ENCODE results near the gene ADPRS.

Gene ADPRS

GRCh38 chr1:36088577-36089392 is at the start of gene ADPRS:
TSS of gene ADPRS (plus strand) at chr1:36088892. CDS start at chr1:36088905, 13 bp downstream.
- DNase-seq, result peak; percentile 75

- DNase-seq, result no peak
These were observed 48.5 kb upstream of the ADPRS start for GRCh38 chr1:36040238-36040637.

- no peak for DNase-seq
These were observed 36.9 kb upstream of the ADPRS start for GRCh38 chr1:36051821-36052220.

GRCh38 chr1:36053978-36054377 is 34.7 kb upstream of the ADPRS start:
- DNase-seq, result no peak

- no peak for DNase-seq
These were observed 33.0 kb upstream of the ADPRS start for GRCh38 chr1:36055706-36056105.

- DNase-seq, result no peak
These were observed 26.4 kb upstream of the ADPRS start for GRCh38 chr1:36062315-36062714.

- no peak for DNase-seq
These were observed 20.8 kb upstream of the ADPRS start for GRCh38 chr1:36067871-36068270.

GRCh38 chr1:36068866-36069265 is 19.8 kb upstream of the ADPRS start:
- DNase-seq, result no peak

- DNase-seq, result no peak
These were observed 18.3 kb upstream of the ADPRS start for GRCh38 chr1:36070349-36070748.

- DNase-seq, result no peak
These were observed 11.6 kb upstream of the ADPRS start for GRCh38 chr1:36076979-36077573.

- no peak for DNase-seq
These were observed 8.5 kb upstream of the ADPRS start for GRCh38 chr1:36080236-36080635.

GRCh38 chr1:36080801-36081200 is 7.9 kb upstream of the ADPRS start:
- DNase-seq, result no peak

- no peak for DNase-seq
These were observed 6.7 kb upstream of the ADPRS start for GRCh38 chr1:36081926-36082485.

GRCh38 chr1:36083219-36083618 is 5.5 kb upstream of the ADPRS start:
- no peak for DNase-seq

GRCh38 chr1:36083635-36084496 is 4.8 kb upstream of the ADPRS start, which contains the start of gene TEKT2:
TSS of gene TEKT2 (plus strand) at chr1:36084094. CDS start at chr1:36084922, 828 bp downstream.
- no peak for DNase-seq

GRCh38 chr1:36084497-36085115 is 4.1 kb upstream of the ADPRS start:
- no peak for DNase-seq

GRCh38 chr1:36085126-36085525 is 3.6 kb upstream of the ADPRS start:
- no peak for DNase-seq

- no peak for DNase-seq
These were observed 2.8 kb upstream of the ADPRS start for GRCh38 chr1:36085686-36086526.

- DNase-seq, result no peak
These were observed 2.0 kb upstream of the ADPRS start for GRCh38 chr1:36086529-36087232.

- no peak for DNase-seq
These were observed 1.2 kb upstream of the ADPRS start for GRCh38 chr1:36087233-36088123.

All from kidney glomerular epithelial cell (primary cell).